HG03135 (cell line): ENCODE measurements around the gene RFX8.
"Not testable (repeated sequence)": the region's sequence is repeated elsewhere in the genome, so short reads cannot be mapped to it uniquely, and the experiment has no call there.

Source experiments
- ATAC-seq: cut with Tn5 transposase; IDR thresholded peaks from one replicate; pipeline ENCODE4 v1.9.1; 2021; ENCODE audit warnings: mild to moderate bottlenecking, moderate library complexity; ENCODE audit not compliant: unreplicated experiment

RFX8 gene

GRCh38 chr2:101486994-101487393, 12.1 kb upstream of the RFX8 start:
- ATAC-seq: no peak

GRCh38 chr2:101486258-101486701, 11.4 kb upstream of the RFX8 start:
- no peak for ATAC-seq

- ATAC-seq: no peak
Observed at GRCh38 chr2:101485856-101486255, 10.9 kb upstream of the RFX8 start.

- no peak for ATAC-seq
Observed at GRCh38 chr2:101480764-101481163, 5.9 kb upstream of the RFX8 start.

- no peak for ATAC-seq
Observed at GRCh38 chr2:101479810-101480209, 4.9 kb upstream of the RFX8 start.

GRCh38 chr2:101479328-101479727, 4.4 kb upstream of the RFX8 start:
- no peak for ATAC-seq

GRCh38 chr2:101478181-101479001, 3.5 kb upstream of the RFX8 start:
- ATAC-seq: no peak

- ATAC-seq: no peak
Observed at GRCh38 chr2:101477556-101477955, 2.6 kb upstream of the RFX8 start.

GRCh38 chr2:101476605-101477208, 1.8 kb upstream of the RFX8 start:
- no peak for ATAC-seq

GRCh38 chr2:101473911-101474701, 806 bp downstream of the RFX8 start:
- no peak for ATAC-seq

- no peak for ATAC-seq
Observed at GRCh38 chr2:101473591-101473910, 1.4 kb downstream of the RFX8 start.

- ATAC-seq: no peak
Observed at GRCh38 chr2:101469863-101470262, 5.0 kb downstream of the RFX8 start.

GRCh38 chr2:101467306-101467705, 7.6 kb downstream of the RFX8 start:
- no peak for ATAC-seq

GRCh38 chr2:101466426-101466825, 8.5 kb downstream of the RFX8 start:
- ATAC-seq: no peak

GRCh38 chr2:101464841-101465240, 10.1 kb downstream of the RFX8 start:
- no peak for ATAC-seq

- no peak for ATAC-seq
Observed at GRCh38 chr2:101463911-101464641, 10.8 kb downstream of the RFX8 start.

GRCh38 chr2:101463421-101463820, 11.5 kb downstream of the RFX8 start:
- ATAC-seq: no peak

- no peak for ATAC-seq
Observed at GRCh38 chr2:101461381-101461780, 13.5 kb downstream of the RFX8 start.

GRCh38 chr2:101454408-101454807, 20.5 kb downstream of the RFX8 start:
- not testable (repeated sequence) for ATAC-seq

- no peak for ATAC-seq
Observed at GRCh38 chr2:101450965-101451364, 23.9 kb downstream of the RFX8 start.

GRCh38 chr2:101446869-101447268, 28.0 kb downstream of the RFX8 start:
- ATAC-seq: no peak
